ENCODE results near the gene BARX2. TPM values are rescaled to one million over a fixed set of nuclear protein-coding genes. Genes with fewer than 3 reads are reported as not detected.
"Not testable (repeated sequence)": the region's sequence is repeated elsewhere in the genome, so short reads cannot be mapped to it uniquely, and the experiment has no call there.

Gene BARX2
- total and polyA plus RNA-seq, 2 experiments from 2014 or later, result 0.32 to 0.36 TPM

DNA sequence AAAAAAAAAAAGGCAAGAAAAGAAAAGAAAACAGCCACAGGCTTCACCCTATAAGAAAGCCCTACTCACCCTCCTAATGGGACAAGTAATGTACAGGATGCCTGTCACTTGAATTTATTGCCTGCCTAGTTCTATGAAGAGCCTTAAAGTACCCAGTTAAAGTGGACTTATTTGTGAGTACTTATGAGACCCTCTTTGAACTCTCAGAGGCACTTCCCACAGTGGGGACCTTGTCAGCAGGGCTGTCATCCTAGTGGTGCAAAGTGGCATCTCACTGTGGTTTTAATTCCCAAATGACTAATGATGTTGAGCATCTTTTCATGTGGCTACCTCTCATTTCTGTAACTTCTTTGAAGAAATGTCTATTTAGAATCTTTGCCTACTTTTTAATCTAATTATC, 41.8 kb upstream of the BARX2 start:
- TF ChIP-seq, protein P1, sequence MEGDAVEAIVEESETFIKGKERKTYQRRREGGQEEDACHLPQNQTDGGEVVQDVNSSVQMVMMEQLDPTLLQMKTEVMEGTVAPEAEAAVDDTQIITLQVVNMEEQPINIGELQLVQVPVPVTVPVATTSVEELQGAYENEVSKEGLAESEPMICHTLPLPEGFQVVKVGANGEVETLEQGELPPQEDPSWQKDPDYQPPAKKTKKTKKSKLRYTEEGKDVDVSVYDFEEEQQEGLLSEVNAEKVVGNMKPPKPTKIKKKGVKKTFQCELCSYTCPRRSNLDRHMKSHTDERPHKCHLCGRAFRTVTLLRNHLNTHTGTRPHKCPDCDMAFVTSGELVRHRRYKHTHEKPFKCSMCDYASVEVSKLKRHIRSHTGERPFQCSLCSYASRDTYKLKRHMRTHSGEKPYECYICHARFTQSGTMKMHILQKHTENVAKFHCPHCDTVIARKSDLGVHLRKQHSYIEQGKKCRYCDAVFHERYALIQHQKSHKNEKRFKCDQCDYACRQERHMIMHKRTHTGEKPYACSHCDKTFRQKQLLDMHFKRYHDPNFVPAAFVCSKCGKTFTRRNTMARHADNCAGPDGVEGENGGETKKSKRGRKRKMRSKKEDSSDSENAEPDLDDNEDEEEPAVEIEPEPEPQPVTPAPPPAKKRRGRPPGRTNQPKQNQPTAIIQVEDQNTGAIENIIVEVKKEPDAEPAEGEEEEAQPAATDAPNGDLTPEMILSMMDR (IDR thresholded peaks at IDR 0.05; ENCODE audit: low read depth, low read length), result no peak
- no peaks in the 10 kb centered on the region for H3K4me1 ChIP-seq (ENCODE audit: low read depth)
- no peaks in the 10 kb centered on the region for H3K36me3 ChIP-seq
- H3K4me3 ChIP-seq, result no peak overlapping the region
- H3K27ac ChIP-seq, result no peak overlapping the region
- H3K9me3 ChIP-seq (ENCODE audit: low read depth), result no peaks in the 10 kb centered on the region
- peak in 1 of 2 donors; percentile 65 for DNase-seq (ENCODE audit: low read depth in 1 of 2, low spot score in 1 of 2)
- H3K27me3 ChIP-seq, result peaks cover 14% of the 10 kb centered on the region

DNA sequence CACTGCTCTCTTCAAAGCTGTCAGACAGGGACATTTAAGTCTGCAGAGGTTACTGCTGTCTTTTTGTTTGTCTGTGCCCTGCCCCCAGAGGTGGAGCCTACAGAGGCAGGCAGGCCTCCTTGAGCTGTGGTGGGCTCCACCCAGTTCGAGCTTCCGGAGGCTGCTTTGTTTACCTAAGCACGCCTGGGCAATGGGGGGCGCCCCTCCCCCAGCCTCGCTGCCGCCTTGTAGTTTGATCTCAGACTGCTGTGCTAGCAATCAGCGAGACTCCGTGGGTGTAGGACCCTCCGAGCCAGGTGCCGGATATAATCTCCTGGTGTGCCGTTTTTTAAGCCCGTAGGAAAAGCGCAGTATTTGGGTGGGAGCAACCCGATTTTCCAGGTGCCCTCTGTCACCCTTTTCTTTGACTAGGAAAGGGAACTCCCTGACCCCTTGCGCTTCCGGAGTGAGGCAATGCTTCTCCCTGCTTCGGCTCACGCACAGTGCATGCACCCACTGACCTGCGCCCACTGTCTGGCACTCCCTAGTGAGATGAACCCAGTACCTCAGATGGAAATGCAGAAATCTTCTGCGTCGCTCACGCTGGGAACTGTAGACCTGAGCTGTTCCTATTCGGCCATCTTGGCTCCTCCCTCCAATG, 31.2 kb upstream of the BARX2 start:
- peaks cover 15% of the 10 kb centered on the region for H3K27me3 ChIP-seq
- H3K9me3 ChIP-seq (ENCODE audit: low read depth); H3K4me1 ChIP-seq (ENCODE audit: low read depth); DNase-seq (ENCODE audit: low read depth in 1 of 2, low spot score in 1 of 2); H3K27ac ChIP-seq; H3K36me3 ChIP-seq; H3K4me3 ChIP-seq: not testable (repeated sequence)

DNA sequence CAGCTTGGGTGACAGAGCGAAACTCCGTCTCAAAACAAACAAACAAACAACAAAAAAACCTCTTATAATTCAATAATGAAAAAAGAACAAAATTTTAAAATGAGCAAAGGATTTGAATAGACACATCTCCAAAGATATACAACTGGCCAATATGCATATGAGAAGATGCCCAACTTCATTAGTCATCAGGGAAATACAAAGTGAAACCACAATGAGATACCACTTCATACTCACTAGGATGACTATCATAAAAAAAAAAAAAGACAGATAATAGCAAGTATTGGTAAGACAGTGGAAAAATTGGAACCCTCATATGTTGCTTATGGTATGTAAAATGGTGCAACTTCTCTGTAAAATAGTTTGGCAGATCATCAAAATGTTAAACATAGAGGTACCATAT, 28.7 kb upstream of the BARX2 start:
- TF ChIP-seq, protein P1 (IDR thresholded peaks at IDR 0.05; ENCODE audit: low read depth, low read length), result no peak
- DNase-seq (ENCODE audit: low read depth in 1 of 2, low spot score in 1 of 2), result peak in 1 of 2 donors; percentile 9
- no peaks in the 10 kb centered on the region for H3K9me3 ChIP-seq (ENCODE audit: low read depth)
- H3K27ac ChIP-seq, result no peak overlapping the region
- H3K4me3 ChIP-seq, result no peak overlapping the region
- H3K36me3 ChIP-seq, result no peaks in the 10 kb centered on the region
- peaks cover 37% of the 10 kb centered on the region for H3K27me3 ChIP-seq
- no peaks in the 10 kb centered on the region for H3K4me1 ChIP-seq (ENCODE audit: low read depth)

DNA sequence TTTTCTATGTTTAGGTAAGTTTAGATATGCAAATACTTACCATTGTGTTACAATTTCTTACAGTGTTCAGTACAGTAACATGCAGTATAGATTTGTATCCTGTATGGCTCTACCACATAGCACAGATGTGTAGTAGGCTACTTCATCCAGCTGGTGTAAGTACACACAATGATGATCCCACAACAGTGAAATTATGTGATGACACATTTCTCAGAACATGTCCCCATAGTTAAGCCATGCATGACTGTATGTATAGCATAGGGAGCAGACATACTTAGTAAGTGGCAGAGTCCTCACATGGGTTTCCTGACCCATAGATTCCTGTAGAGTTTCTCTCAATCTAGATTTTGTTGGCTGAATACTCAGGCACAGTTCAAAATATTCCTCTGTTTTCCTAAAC, 26.8 kb upstream of the BARX2 start:
- TF ChIP-seq, protein P1 (IDR thresholded peaks at IDR 0.05; ENCODE audit: low read depth, low read length), result no peak

DNA sequence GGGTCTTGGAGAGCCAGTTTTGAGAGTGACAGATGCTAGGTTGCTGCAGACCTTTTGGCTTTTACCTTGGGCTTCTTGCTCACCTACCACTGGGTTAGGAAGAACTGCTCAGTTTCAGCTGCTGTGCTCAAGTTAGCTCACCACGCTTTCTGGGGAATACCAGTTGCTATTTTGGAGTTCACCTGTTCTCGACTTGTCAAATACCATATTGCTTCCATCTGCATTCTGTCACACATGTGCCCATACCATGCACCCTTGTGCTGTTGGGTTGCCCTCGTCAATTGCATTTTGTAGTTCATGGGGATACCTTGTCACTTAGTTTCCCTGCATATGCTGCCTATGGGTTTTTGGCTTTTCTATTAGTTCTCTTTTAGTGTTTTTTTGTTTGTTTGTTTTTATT, 23.0 kb upstream of the BARX2 start:
- no peak overlapping the region for H3K4me3 ChIP-seq
- H3K27me3 ChIP-seq, result peaks cover 89% of the 10 kb centered on the region
- no peaks in the 10 kb centered on the region for H3K4me1 ChIP-seq (ENCODE audit: low read depth)
- H3K36me3 ChIP-seq, result no peaks in the 10 kb centered on the region
- no peaks in the 10 kb centered on the region for H3K9me3 ChIP-seq (ENCODE audit: low read depth)
- H3K27ac ChIP-seq, result no peak overlapping the region
- no peak for DNase-seq (ENCODE audit: low read depth in 1 of 2, low spot score in 1 of 2)
- TF ChIP-seq, protein P1 (IDR thresholded peaks at IDR 0.05; ENCODE audit: low read depth, low read length), result no peak

More for the DNA sequence above, 26.8 kb upstream of the BARX2 start:
- no peak for DNase-seq (ENCODE audit: low read depth in 1 of 2, low spot score in 1 of 2)
- Histone ChIP-seq H3K27ac (no peak overlapping the region), H3K4me3 (no peak overlapping the region), H3K36me3 (no peaks in the 10 kb centered on the region), H3K9me3 (ENCODE audit: low read depth) (no peaks in the 10 kb centered on the region), H3K4me1 (ENCODE audit: low read depth) (no peaks in the 10 kb centered on the region), H3K27me3 (peaks cover 56% of the 10 kb centered on the region)

DNA sequence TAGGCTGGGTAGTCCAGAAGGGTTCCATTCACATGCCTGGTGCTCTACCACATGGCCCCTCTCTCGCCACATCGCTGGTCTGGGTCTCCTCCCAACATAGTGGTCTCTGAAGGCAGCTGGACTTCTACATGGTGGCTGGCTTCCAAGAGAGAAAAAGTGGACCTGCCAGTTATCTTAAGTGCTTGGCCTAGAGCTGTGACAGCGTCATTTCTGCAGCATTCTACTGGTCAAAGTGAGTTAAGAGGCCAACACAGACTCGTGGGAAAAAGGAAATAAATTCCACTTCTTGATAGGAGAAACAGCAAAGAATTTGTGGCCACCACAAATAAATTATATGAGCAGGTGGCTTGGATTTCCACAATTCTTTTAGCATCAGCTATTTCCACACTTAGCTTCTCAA, 21.0 kb upstream of the BARX2 start:
- no peaks in the 10 kb centered on the region for H3K36me3 ChIP-seq
- H3K9me3 ChIP-seq (ENCODE audit: low read depth), result no peaks in the 10 kb centered on the region
- DNase-seq (ENCODE audit: low read depth in 1 of 2, low spot score in 1 of 2), result peak in 1 of 2 donors; percentile 65
- TF ChIP-seq, protein P1 (IDR thresholded peaks at IDR 0.05; ENCODE audit: low read depth, low read length), result no peak
- H3K4me3 ChIP-seq, result no peak overlapping the region
- no peak overlapping the region for H3K27ac ChIP-seq
- H3K4me1 ChIP-seq (ENCODE audit: low read depth), result no peaks in the 10 kb centered on the region
- H3K27me3 ChIP-seq, result peaks cover 94% of the 10 kb centered on the region

All from cardiac muscle cell (in vitro differentiated cells and primary cell).